ENCODE results near the gene ZFYVE28. TPM values are rescaled to one million over a fixed set of nuclear protein-coding genes. Genes with fewer than 3 reads are reported as not detected.

The ZFYVE28 gene
- total RNA-seq, 2 donors from 2014 or later: 5.7 to 16.8 TPM

DNA sequence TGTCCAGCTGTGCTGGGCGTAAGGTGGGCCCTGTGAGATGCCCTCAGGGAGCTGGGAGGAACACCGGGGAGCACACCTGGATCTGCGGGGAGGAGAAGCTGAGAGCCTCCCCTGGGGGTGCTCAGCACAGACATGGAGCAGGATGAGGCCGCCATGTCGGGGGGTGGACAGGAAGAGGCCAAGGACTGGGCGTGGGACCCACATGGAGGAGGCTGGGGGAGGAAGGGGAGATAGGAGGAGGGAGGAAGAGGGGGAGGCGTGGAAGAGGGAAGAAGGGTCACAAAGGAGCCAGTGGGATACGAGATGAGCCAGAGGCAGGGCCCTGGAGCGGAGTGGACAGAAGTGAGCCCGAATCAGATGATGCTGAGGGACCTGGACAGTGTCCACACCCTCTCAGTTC lies 66.3 kb downstream of the ZFYVE28 start:
- ATAC-seq (no peak), DNase-seq (no peak)
- 88 to 89% methylated on average over 9 to 10 of the region's 10 CpGs for WGBS, 2 donors
- H3K4me3 ChIP-seq: no peak overlapping the region
- intact Hi-C loops (cut with DNase I): no loop called here
- H3K27ac ChIP-seq: no peak overlapping the region
- no peaks in the 10 kb centered on the region for H3K27me3 ChIP-seq
- TF ChIP-seq, protein P1, sequence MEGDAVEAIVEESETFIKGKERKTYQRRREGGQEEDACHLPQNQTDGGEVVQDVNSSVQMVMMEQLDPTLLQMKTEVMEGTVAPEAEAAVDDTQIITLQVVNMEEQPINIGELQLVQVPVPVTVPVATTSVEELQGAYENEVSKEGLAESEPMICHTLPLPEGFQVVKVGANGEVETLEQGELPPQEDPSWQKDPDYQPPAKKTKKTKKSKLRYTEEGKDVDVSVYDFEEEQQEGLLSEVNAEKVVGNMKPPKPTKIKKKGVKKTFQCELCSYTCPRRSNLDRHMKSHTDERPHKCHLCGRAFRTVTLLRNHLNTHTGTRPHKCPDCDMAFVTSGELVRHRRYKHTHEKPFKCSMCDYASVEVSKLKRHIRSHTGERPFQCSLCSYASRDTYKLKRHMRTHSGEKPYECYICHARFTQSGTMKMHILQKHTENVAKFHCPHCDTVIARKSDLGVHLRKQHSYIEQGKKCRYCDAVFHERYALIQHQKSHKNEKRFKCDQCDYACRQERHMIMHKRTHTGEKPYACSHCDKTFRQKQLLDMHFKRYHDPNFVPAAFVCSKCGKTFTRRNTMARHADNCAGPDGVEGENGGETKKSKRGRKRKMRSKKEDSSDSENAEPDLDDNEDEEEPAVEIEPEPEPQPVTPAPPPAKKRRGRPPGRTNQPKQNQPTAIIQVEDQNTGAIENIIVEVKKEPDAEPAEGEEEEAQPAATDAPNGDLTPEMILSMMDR (IDR thresholded peaks at IDR 0.05): no peak
- no peaks in the 10 kb centered on the region for H3K9me3 ChIP-seq
- no peaks in the 10 kb centered on the region for H3K36me3 ChIP-seq (replicated peaks in 1 of 2; ENCODE audit: insufficient read depth in 1 of 2, low read depth in 2 of 2)
- no peaks in the 10 kb centered on the region for H3K4me1 ChIP-seq

DNA sequence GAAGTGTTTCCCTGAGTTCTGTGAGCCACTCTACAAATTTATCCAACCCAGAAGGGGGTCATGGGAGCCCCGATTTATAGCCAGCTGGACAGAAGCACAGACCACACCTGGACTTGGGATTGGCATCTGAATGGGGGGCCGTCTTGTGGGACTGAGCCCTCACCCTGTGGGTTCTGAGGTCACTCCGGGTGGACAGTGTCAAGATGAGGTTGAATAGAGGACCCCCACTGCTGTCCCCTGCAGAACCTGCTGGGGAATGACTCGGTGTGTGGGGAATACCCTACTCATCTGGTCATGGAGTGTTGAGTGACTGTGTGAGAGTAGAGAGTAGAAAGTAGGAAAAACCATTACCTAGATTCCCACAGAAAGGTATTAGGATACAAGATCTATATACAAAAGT lies 67.5 kb downstream of the ZFYVE28 start:
- no peak for ATAC-seq
- H3K9me3 ChIP-seq: no peaks in the 10 kb centered on the region
- H3K27ac ChIP-seq: no peak overlapping the region
- no peaks in the 10 kb centered on the region for H3K27me3 ChIP-seq
- H3K4me3 ChIP-seq: no peak overlapping the region
- H3K36me3 ChIP-seq (replicated peaks in 1 of 2; ENCODE audit: insufficient read depth in 1 of 2, low read depth in 2 of 2): no peaks in the 10 kb centered on the region
- 81 to 85% methylated on average over 4 of the region's 4 CpGs for WGBS, 2 donors
- no peaks in the 10 kb centered on the region for H3K4me1 ChIP-seq
- intact Hi-C loops (cut with DNase I): no loop called here
- DNase-seq: no peak
- TF ChIP-seq POLR2A (IDR thresholded peaks at IDR 0.05): no peak

DNA sequence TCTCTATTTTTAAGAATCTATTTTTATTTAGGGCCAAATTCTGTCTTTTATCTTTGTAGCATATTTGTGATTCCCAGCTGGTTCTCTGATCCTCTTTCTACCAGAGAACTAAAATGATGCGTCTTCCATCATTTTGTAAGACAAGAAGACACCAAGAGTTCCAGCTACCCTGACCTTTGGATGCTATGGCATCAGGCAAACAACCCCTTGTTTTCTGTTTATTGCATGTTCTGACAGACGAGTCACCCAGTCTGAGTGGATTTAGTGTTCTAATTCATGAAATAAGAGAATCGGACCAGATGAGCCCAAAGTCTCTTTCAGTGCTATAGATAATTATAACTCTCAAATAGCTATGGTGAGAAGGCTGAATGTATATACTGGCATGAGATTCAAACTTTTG lies 69.7 kb downstream of the ZFYVE28 start:
- ATAC-seq (no peak), DNase-seq (no peak)
- intact Hi-C loops (cut with DNase I): no loop called here
- H3K36me3 ChIP-seq (replicated peaks in 1 of 2; ENCODE audit: insufficient read depth in 1 of 2, low read depth in 2 of 2): no peaks in the 10 kb centered on the region
- no peaks in the 10 kb centered on the region for H3K27me3 ChIP-seq
- TF ChIP-seq, protein P1 (IDR thresholded peaks at IDR 0.05): no peak
- TF ChIP-seq POLR2A (IDR thresholded peaks at IDR 0.05): no peak
- 80 to 87% methylated on average over 3 of the region's 3 CpGs for WGBS, 2 donors
- H3K4me3 ChIP-seq: no peak overlapping the region
- H3K27ac ChIP-seq: no peak overlapping the region
- no peaks in the 10 kb centered on the region for H3K9me3 ChIP-seq
- no peaks in the 10 kb centered on the region for H3K4me1 ChIP-seq

DNA sequence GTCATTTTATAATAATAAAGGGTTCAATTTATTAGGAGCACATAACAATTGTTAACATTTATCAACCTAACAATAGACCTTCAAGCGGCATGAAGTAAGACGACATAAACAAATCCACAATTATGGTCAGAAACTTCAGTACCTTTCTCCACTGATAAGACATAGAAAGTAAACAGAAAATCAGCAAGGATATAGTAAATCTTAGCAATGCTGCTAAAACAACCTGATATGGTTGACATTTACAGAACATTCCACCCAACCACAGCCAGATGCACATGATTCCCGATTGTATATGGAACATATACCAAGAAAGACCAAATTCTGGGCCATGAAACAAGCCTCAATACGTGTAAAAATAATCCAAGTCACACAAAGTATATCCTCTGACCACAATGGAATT lies 71.3 kb downstream of the ZFYVE28 start:
- H3K4me3 ChIP-seq: no peak overlapping the region
- no peak for ATAC-seq
- no peak overlapping the region for H3K27ac ChIP-seq
- H3K9me3 ChIP-seq: no peaks in the 10 kb centered on the region
- no peak for TF ChIP-seq POLR2A (IDR thresholded peaks at IDR 0.05)
- TF ChIP-seq, protein P1 (IDR thresholded peaks at IDR 0.05): no peak
- intact Hi-C loops (cut with DNase I): no loop called here
- DNase-seq: no peak
- no peaks in the 10 kb centered on the region for H3K27me3 ChIP-seq
- no peaks in the 10 kb centered on the region for H3K36me3 ChIP-seq (replicated peaks in 1 of 2; ENCODE audit: insufficient read depth in 1 of 2, low read depth in 2 of 2)
- 63 to 66% methylated on average over 4 of the region's 4 CpGs for WGBS, 2 donors
- no peaks in the 10 kb centered on the region for H3K4me1 ChIP-seq

DNA sequence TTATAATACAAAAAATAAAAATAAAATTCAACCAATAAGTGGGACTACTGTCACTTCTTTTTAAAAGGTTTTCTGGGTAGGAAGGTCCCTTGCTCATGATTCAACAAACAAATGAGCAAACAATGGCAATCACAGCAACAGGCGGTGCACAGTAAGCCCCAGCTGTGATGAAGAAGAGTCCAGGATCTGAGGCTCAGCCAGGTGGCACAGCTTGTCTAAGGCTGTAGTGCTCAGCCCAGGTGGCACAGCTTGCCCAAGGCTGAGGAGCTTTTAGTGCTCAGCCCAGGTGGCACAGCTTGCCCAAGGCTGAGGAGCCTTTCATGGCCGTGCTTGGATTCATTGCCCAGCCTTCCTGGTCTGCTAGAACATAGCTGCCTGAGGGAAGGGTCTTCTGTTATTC lies 75.0 kb downstream of the ZFYVE28 start:
- Histone ChIP-seq H3K4me3 (no peak overlapping the region), H3K36me3 (replicated peaks in 1 of 2; ENCODE audit: insufficient read depth in 1 of 2, low read depth in 2 of 2) (no peaks in the 10 kb centered on the region), H3K4me1 (no peaks in the 10 kb centered on the region), H3K27ac (no peak overlapping the region), H3K27me3 (no peaks in the 10 kb centered on the region), H3K9me3 (no peaks in the 10 kb centered on the region)
- no peak for TF ChIP-seq POLR2A (IDR thresholded peaks at IDR 0.05)
- TF ChIP-seq, protein P1 (IDR thresholded peaks at IDR 0.05): no peak
- DNase-seq: no peak
- intact Hi-C loops (cut with DNase I): no loop called here
- no peak for ATAC-seq
- 92 to 94% methylated on average over 2 of the region's 2 CpGs for WGBS, 2 donors

Data from body of pancreas (tissue), 4 donors.